ENCODE results near the gene CAPZA2. TPM values are rescaled to one million over a fixed set of nuclear protein-coding genes. Genes with fewer than 3 reads are reported as not detected.
A peak's percentile ranks its signal among the peaks of the same experiment; 100 is the strongest.
"Not testable (repeated sequence)": the region's sequence is repeated elsewhere in the genome, so short reads cannot be mapped to it uniquely, and the experiment has no call there.

Gene CAPZA2
- 102 and 210 TPM in 2 replicates for total RNA-seq (ENCODE audit: low replicate concordance)

DNA sequence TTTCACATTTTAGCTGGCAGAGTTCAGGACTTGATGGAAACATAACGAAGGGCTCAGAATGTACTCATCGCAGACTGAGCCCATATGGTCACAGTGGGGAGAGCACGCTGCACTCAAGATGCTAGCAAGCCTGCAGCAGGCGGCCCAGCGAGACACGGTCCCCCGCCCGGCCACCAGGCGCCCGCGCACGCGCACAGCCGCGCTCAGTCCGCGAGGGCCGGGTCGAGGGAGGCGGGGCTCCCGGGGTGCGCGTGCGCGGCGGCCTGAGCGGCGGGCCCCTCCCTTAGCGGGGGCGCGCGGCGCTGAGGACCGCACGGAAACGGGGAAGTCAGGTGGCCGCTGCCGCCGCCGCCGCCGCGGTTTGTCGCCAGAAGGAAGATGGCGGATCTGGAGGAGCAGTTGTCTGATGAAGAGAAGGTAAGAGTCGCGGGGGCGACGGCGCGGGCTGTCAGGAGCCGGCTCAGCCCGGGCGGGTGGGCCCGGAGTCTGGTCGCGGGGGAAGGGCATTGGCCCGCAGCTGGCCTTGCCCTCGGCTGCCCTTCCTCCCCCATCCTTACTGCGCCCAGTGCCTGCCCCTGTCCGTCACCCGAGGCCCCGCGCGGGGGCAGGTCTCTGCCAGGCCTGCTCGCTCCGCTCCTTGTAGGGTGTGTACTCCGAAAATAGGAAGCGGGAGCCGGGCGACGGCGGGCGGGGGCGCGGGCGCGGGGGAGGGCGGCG is at the start of gene CAPZA2:
Gene CAPZA2, plus strand, starts transcription at position 354 of the 717 bp plus-strand sequence. Its CDS starts 25 bp downstream, at position 379.
- no peaks in the 10 kb centered on the region for H3K36me3 ChIP-seq
- peak within 1 kb of the TSS; percentile 89 for H3K9ac ChIP-seq
- Mint-ChIP-seq H3K36me3 (peaks cover 14% of the 10 kb centered on the region), H3K4me3 (peak within 1 kb of the TSS; percentile 100), H3K27ac (peak within 1 kb of the TSS; percentile 99), H3K4me1 (peaks cover 20% of the 10 kb centered on the region), H3K27me3 (ENCODE audit: insufficient read depth, low read depth) (peaks cover 3% of the 10 kb centered on the region), H3K9me3 (no peaks in the 10 kb centered on the region)
- peak; percentile 96 for DNase-seq (ENCODE audit: low spot score)
- peak within 1 kb of the TSS; percentile 92 for H3K4me3 ChIP-seq
- H4K20me1 ChIP-seq (ENCODE audit: low read depth): peaks cover 28% of the 10 kb centered on the region
- peak within 1 kb of the TSS; percentile 87 for H3K27ac ChIP-seq
- H3K4me2 ChIP-seq: peak within 1 kb of the TSS; percentile 96
- TF ChIP-seq EZH2 (IDR thresholded peaks at IDR 0.05): no peak
- TF ChIP-seq, protein P1, sequence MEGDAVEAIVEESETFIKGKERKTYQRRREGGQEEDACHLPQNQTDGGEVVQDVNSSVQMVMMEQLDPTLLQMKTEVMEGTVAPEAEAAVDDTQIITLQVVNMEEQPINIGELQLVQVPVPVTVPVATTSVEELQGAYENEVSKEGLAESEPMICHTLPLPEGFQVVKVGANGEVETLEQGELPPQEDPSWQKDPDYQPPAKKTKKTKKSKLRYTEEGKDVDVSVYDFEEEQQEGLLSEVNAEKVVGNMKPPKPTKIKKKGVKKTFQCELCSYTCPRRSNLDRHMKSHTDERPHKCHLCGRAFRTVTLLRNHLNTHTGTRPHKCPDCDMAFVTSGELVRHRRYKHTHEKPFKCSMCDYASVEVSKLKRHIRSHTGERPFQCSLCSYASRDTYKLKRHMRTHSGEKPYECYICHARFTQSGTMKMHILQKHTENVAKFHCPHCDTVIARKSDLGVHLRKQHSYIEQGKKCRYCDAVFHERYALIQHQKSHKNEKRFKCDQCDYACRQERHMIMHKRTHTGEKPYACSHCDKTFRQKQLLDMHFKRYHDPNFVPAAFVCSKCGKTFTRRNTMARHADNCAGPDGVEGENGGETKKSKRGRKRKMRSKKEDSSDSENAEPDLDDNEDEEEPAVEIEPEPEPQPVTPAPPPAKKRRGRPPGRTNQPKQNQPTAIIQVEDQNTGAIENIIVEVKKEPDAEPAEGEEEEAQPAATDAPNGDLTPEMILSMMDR (IDR thresholded peaks at IDR 0.05): peak; percentile 30
- H3K27me3 ChIP-seq: no peaks in the 10 kb centered on the region
- H3K4me1 ChIP-seq: peaks cover 7% of the 10 kb centered on the region
- no peaks in the 10 kb centered on the region for H3K9me3 ChIP-seq (ENCODE audit: low read depth)
- peaks cover 49% of the 10 kb centered on the region for H3K79me2 ChIP-seq (ENCODE audit: low read depth)
- peak within 1 kb of the TSS; percentile 91 for H2AFZ ChIP-seq (replicated peaks)
- H3F3A ChIP-seq (ENCODE audit: low read depth): no peaks in the 10 kb centered on the region

- no peaks in the 10 kb centered on the region for H3K27me3 Mint-ChIP-seq (ENCODE audit: insufficient read depth, low read depth)
- Histone ChIP-seq H3K4me1 (no peaks in the 10 kb centered on the region), H3K36me3 (no peaks in the 10 kb centered on the region), H3F3A (ENCODE audit: low read depth) (no peaks in the 10 kb centered on the region), H2AFZ (replicated peaks) (no peak overlapping the region), H3K9me3 (ENCODE audit: low read depth) (no peaks in the 10 kb centered on the region), H3K27ac (no peak overlapping the region), H3K9ac (no peak overlapping the region), H3K4me2 (no peak overlapping the region), H3K79me2 (ENCODE audit: low read depth) (no peaks in the 10 kb centered on the region), H4K20me1 (ENCODE audit: low read depth) (no peaks in the 10 kb centered on the region), H3K4me3 (no peak overlapping the region), H3K27me3 (no peaks in the 10 kb centered on the region)
- TF ChIP-seq EZH2 (IDR thresholded peaks at IDR 0.05) (no peak), EZH2phosphoT487 (IDR thresholded peaks at IDR 0.05) (no peak)
- TF ChIP-seq, protein P1 (IDR thresholded peaks at IDR 0.05): no peak
- H3K4me1 Mint-ChIP-seq: peaks cover 11% of the 10 kb centered on the region
- no peak for DNase-seq (ENCODE audit: low spot score)
- no peak overlapping the region for H3K27ac Mint-ChIP-seq
- no peak overlapping the region for H3K4me3 Mint-ChIP-seq
- H3K9me3 Mint-ChIP-seq: no peaks in the 10 kb centered on the region
- no peaks in the 10 kb centered on the region for H3K36me3 Mint-ChIP-seq
Measured at GRCh38 chr7:116812860-116813259, 49.5 kb upstream of the CAPZA2 start.

GRCh38 chr7:116813371-116813770 is 49.0 kb upstream of the CAPZA2 start:
- not testable (repeated sequence) for H3K4me3 Mint-ChIP-seq; H3K27ac ChIP-seq; H3K4me1 ChIP-seq; H3K4me2 ChIP-seq; H4K20me1 ChIP-seq (ENCODE audit: low read depth); DNase-seq (ENCODE audit: low spot score); H3K36me3 Mint-ChIP-seq; H3F3A ChIP-seq (ENCODE audit: low read depth); H2AFZ ChIP-seq (replicated peaks); H3K27me3 ChIP-seq; H3K27ac Mint-ChIP-seq; H3K9me3 Mint-ChIP-seq; H3K9ac ChIP-seq; H3K79me2 ChIP-seq (ENCODE audit: low read depth); H3K27me3 Mint-ChIP-seq (ENCODE audit: insufficient read depth, low read depth); H3K9me3 ChIP-seq (ENCODE audit: low read depth); H3K36me3 ChIP-seq; H3K4me3 ChIP-seq
- peaks cover 11% of the 10 kb centered on the region for H3K4me1 Mint-ChIP-seq

- H3K27me3 Mint-ChIP-seq (ENCODE audit: insufficient read depth, low read depth): no peaks in the 10 kb centered on the region
- H3K36me3 ChIP-seq: no peaks in the 10 kb centered on the region
- H3K79me2 ChIP-seq (ENCODE audit: low read depth): no peaks in the 10 kb centered on the region
- no peak for DNase-seq (ENCODE audit: low spot score)
- TF ChIP-seq, protein P1 (IDR thresholded peaks at IDR 0.05): no peak
- TF ChIP-seq EZH2 (IDR thresholded peaks at IDR 0.05): no peak
- no peak for TF ChIP-seq EZH2phosphoT487 (IDR thresholded peaks at IDR 0.05)
- no peak overlapping the region for H3K27ac Mint-ChIP-seq
- H3K9me3 Mint-ChIP-seq: no peaks in the 10 kb centered on the region
- H3K9ac ChIP-seq: no peak overlapping the region
- H3K27ac ChIP-seq: no peak overlapping the region
- H3K27me3 ChIP-seq: no peaks in the 10 kb centered on the region
- H2AFZ ChIP-seq (replicated peaks): peak overlapping the region; percentile 17
- H3K9me3 ChIP-seq (ENCODE audit: low read depth): no peaks in the 10 kb centered on the region
- no peaks in the 10 kb centered on the region for H3K36me3 Mint-ChIP-seq
- no peak overlapping the region for H3K4me3 Mint-ChIP-seq
- no peaks in the 10 kb centered on the region for H3F3A ChIP-seq (ENCODE audit: low read depth)
- no peaks in the 10 kb centered on the region for H4K20me1 ChIP-seq (ENCODE audit: low read depth)
- no peaks in the 10 kb centered on the region for H3K4me1 ChIP-seq
- no peak overlapping the region for H3K4me2 ChIP-seq
- no peak overlapping the region for H3K4me3 ChIP-seq
- H3K4me1 Mint-ChIP-seq: peaks cover 8% of the 10 kb centered on the region
Measured at GRCh38 chr7:116815041-116815440, 47.3 kb upstream of the CAPZA2 start.
